CD4-positive, alpha-beta T cell treated with Interleukin-6 for 4 hours (primary cell): ENCODE results near the gene TIGD6.
"Not testable (repeated sequence)": the region's sequence is repeated elsewhere in the genome, so short reads cannot be mapped to it uniquely, and the experiment has no call there.

Experiments used
- DNase-seq: peaks from one replicate; pipeline ENCODE4 v3.0.0-alpha.2; 2020; ENCODE audit warnings: mixed read lengths

TIGD6 gene

DNA sequence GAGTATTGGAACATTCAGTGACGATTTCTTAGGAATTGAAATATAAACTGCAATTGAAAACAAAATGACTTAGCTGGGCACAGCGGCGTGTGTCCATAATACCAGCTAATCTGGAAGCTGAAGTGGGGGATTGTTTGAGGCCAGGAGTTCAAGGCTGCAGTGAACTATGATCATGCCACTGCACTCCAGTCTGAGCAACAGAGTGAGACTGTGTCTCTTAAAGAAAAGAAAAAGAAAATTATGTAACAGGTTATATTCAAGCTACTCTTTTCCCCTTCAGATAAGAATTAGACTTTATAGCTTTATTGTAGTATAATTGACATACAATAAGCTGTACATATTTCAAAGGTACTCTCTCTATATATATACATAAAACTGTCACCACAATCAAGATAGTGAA, 33.5 kb downstream of the TIGD6 start:
- DNase-seq: no peak

DNA sequence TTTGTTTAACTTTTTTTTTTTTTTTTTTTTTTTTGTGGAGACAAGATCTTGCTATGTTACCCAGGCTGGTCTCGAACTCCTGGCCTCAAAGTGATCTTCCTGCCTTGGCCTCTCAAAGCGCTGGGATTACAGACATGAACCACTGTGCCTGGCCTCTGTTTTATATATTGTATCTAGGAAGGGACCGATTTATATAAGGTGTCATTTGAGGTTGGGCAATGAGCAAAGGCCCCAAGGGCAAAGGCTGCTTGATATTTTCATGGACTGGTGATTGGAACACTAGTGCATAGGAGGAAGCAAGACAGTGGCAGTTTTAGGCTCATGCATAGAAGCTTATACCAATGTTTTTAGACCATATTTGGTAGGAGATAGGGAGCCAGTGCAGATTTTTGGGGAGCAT, 36.7 kb downstream of the TIGD6 start:
- no peak for DNase-seq

DNA sequence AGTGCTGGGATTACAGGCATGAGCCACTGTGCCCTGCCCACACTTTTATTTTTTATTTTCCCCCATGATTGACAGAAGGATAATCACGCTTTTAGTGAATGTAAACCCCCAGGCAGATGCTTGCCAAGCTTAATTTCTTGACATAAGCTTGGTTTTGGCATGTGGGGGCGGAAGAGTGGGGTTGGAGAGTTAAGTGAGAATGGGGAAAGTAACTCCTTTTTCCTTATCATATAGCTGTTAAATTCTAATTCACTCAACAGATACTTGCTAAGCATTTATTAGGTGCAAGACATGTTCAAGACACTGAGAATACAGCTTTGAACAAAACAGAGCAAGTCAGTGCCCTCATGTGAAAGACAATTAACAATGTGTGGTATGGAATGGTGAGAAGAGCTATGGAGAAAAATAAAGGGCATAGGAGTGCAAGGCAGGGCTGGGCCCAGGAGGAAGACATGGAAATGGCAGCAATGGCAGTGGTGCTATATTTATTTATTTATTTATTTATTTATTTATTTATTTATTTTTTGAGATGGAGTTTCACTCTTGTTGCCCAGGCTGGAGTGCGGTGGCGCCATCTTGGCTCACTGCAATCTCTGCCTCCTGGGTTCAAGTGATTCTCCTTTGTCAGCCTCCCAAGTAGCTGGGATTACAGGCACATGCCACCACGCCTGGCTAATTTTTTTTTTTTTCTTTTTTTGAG, 37.7 kb downstream of the TIGD6 start:
- no peak for DNase-seq

DNA sequence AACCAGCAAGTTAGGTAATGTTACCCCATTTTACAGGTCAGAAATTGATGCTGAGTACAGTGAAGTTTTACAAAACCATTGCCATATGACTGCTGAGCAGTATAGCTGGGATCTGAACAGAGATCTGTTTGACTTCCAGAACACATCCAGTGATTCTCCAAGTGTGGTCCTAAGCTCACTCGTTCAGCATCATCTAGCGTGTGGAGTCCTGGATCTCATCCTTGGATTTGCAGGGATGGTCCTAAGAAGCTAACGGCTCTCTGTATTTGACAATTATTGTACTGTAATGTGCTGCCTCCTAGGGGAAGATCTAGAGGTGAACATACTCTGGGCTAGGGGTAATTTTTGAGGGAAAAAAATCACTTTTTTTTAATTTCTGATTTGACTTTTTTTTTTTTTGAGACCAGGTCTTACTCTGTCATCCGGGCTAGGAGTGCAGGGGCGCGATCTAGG, 38.5 kb downstream of the TIGD6 start:
- DNase-seq: no peak

DNA sequence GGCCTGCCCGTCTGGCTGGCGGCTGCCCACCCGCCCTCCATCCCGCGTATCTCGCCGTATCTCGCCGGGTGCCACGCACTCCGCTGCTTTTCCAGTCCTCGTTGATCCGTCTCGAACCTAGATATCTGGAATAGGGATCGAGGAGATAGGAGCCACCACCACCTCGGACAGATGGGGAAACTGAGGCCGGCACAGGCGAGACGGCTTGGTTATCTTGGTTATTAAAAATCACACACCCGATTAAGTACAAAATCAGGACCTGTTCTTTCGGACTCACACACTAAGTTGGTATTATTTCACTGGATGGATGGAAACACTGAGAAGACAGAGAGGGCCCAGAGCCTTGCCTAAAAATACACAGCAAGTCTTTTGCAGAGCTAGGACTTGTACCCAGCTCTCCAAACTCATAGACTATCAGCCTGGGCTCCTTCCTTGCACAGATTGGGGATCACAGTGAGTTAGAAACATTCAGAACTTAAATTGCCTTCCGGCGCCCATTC, 39.2 kb downstream of the TIGD6 start:
- DNase-seq: no peak

GRCh38 chr5:149960272-149961185, 39.9 kb downstream of the TIGD6 start, which contains the start of gene SLC26A2:
Gene SLC26A2 (plus strand): TSS chr5:149960758. CDS start chr5:149977653, 16,895 bp downstream.
- peak; percentile 95 for DNase-seq

- peak; percentile 44 for DNase-seq
Measured at GRCh38 chr5:149959406-149960236, 40.8 kb downstream of the TIGD6 start.

GRCh38 chr5:149957855-149958254, 42.6 kb downstream of the TIGD6 start:
- no peak for DNase-seq

GRCh38 chr5:149956685-149957084, 43.8 kb downstream of the TIGD6 start:
- no peak for DNase-seq

- DNase-seq: no peak
Measured at GRCh38 chr5:149954798-149955197, 45.7 kb downstream of the TIGD6 start.

DNA sequence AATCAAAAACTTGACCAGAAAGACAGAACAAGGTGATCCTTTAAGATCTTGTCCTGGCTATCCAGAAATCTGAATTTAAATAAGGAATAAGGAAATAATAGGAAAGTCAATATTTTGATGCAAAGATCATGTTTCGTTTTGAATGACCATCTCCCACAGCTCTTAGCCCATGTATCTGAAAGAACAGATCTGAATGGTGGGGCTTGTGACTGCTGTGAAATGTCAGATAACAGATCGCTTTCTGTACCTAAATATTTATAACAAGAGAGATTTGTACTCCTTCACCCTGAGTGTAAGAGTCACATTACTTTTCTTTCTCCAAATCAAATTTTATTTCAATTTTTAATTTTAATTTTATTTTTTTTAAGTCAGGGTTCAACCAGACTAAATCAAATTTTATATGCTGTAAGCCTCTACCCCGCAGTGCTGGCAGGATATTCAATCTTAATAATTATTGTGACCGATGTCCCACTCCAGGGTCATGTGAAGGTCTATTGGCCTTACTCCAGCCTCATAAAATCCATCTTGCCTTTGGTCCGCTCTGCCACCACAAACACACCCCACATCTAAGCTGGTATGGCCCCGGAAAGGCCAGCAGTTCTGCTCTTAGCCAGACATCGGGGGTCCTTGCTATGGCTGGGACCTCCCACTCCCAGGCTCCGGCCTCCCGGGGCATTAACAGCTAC, 46.9 kb downstream of the TIGD6 start:
- DNase-seq: no peak

DNA sequence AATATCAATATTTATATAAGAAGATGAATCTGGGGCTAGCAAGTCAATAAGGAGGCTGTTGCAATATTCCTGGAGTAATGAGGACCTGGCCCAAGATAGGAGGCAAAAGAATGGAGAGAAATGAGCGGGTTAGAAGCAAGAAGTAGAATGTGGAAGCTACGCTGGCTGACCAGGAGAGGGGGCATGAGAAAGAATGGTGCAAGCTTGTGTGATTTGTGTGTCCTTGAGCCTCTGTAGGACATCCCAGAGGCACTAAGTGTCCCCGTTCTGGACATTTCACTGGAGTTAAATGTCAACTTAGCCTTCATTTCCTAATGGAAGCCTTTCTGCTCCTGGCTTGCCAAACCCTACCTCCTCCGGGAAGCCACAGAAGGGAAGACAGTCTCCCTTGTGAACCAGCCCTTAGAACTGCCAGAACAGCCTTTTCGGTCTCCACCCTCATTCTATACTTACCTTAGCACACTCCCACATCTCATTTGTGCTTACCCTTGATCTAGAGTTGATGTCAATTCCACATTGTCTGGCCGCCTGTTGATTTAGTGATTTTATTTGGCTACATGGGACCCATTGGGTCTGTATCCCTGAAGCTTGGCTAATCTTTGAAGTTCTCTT, 49.2 kb downstream of the TIGD6 start:
- no peak for DNase-seq

DNA sequence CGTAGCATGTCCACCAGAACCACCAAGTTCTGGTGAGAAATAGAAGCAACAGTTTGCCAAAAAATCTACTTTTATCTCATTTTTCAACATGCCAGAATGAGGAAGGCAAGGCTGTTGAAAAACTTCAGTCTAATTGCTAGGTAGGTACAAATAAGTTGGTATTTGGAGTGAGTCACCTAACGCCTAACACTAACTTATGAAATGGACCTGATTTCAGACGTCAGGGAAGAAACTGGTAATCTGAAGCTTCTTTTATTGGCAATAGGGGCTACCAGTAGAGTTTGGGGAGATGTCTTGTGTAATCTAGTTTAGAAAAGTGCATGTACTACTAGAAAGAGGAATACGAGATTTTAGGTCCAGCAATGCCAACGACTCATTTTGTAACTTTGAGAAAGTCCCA, 51.5 kb downstream of the TIGD6 start:
- no peak for DNase-seq

DNA sequence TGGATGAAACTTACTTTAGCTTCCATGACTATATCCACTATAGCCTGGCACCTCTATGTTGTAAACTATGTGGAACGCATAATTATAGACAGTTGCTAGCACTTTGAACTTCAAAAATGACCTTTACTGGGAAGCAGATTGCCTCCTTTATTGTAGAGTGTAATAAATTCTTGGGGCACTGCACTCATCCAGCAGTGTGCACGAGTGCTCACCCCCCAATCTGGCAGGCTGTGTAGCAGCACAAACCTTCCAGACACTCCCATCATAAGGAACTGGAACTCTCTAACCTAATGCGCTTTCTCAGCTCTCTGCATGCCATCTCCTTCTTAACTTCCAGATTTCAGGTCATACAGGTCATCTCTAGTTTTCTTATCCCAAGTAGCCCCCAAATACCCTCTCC, 54.3 kb downstream of the TIGD6 start:
- DNase-seq: no peak

DNA sequence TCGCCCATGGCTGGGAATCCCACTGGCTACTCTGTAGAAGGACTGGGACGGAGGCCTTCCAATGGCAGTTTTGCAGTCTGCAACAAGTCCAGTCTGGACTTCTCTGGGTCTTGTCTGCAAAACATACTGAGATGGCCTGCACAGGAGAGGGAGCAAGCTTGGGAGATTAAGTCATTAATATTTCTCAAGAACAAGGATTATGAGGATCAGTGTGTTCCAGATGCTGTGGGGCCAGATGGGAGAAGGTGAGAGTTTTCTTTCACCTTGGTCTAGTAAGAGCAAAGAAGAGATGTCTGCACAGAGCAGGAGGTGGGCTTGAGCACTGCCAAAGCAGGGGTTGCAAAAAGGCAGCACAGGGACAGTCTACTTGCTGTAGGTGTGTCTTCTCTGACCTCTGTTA, 55.8 kb downstream of the TIGD6 start, which contains the start of gene PDE6A:
Gene PDE6A, minus strand, starts transcription at position 128 of the 400 bp plus-strand sequence. Its CDS starts 120 bp downstream, at position 8.
- DNase-seq: no peak

DNA sequence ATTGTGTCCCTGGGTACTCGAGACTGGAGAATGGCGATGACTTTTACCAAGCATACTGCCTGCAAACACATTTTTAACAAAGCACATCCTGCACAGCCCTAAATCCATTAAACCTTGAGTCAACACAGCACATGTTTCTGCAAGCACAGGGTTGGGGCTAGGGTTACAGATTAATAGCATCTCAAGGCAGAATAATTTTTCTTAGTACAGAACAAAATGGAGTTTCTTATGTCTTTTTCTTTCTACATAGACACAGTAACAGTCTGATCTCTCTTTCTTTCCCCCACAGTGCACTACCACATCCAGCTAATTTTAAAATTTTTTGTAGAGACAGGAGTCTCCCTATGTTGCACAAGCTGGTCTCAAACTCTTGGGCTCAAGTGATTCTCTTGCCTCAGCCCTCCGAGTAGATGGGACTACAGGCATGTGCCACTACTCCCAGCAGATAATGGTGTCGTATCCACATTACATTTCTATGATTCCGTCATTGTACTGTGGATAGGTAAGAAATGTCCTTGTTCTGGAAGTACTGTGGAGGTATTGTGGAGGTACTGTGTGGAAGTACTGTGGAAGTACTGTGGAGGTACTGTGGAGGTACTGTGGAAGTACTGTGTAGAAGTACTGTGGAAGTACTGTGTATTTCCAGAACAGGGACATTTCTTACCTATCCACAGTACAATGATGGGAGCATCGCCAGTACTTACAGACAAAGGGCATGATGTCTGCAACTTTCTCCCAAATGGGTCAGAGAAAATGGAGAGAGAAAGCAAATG, 57.1 kb downstream of the TIGD6 start:
- DNase-seq: not testable (repeated sequence)
